GM08714 (cell line): ENCODE measurements around the gene AQP2.

Experiments used
- H3K4me3 ChIP-seq: fragments of 200-500 bp; sonication (Bioruptor generic); 2 replicates; pipeline ENCODE4 v1.5.1; 2014; ENCODE audit warnings: mild to moderate bottlenecking, low read length, inconsistent platforms
- ZNF274 ChIP-seq: IDR thresholded peaks from 2 replicates; pipeline ENCODE4 v1.6.1; 2012; ENCODE audit warnings: mild to moderate bottlenecking, low read depth, low read length

Gene AQP2

DNA sequence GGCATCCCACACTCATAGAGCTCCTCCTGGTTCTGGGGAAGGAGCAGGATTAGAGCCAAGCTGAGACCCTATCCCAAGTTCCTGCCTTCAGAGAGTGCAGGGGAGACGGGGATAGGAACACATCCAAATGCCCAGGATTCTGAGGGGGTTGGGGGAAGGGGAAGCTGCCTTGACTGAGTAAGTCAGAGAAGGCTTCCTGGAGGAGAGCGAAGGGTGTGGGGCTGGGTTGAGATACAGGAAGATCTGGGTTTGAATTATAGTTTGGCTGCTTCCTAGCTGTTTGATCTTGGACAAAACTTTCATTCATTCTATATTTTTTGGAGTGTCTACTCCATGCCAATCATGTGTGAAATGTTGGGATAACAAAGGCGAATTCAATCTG lies 8.0 kb upstream of the AQP2 start:
- TF ChIP-seq ZNF274: no peak
- no peak overlapping the region for H3K4me3 ChIP-seq

DNA sequence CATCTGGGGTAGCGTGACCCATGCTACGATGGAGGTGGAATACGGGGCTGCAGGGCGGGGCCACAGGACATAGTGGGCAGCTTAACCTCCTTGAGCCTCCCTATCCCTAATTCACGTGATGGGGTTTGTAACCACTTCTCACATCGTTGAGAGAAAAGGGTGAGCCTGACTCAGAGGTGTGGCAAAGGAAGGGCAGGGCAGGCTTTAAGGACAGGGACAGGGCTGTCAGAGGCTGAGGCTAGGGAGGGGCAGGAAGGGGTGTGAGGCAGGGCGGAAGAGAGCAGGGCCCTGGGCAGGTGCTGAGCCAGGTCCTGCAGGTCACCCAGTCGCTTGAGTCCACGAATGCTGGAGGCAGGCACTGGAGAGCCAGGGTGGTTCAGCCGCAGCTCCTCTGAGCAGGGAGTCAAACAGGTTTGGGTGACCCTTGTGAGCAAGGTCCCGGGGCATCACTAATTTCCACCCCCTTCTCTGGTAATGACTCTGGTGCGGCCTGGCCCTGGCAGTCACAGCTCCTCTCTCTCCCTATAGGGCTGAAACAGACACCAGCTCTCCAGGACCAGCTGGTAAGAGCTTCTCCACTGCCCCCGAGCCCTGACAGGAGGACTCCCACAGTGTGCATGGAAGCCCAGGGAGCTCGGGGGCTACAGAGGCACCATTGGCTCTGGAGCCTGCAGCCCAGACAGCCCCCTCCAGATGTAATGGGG lies 7.5 kb upstream of the AQP2 start:
- TF ChIP-seq ZNF274: no peak
- no peak overlapping the region for H3K4me3 ChIP-seq

DNA sequence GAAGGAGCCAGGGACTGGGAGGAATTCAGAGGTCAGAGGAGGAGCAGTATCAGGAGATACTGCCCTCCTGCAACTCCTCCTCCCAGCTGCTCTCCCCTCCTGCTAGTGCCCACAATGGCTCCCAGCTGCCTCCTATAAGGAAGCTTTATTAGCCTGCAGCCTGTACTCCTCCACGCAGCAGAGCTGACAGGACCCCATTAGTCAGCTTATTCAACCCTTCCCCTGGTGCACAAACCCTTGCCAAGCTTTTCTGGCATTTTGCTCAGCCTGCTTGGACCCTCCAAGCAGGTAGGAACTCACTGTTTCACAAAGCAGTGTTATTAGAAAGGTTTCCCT lies 6.9 kb upstream of the AQP2 start:
- no peak overlapping the region for H3K4me3 ChIP-seq
- TF ChIP-seq ZNF274: no peak

DNA sequence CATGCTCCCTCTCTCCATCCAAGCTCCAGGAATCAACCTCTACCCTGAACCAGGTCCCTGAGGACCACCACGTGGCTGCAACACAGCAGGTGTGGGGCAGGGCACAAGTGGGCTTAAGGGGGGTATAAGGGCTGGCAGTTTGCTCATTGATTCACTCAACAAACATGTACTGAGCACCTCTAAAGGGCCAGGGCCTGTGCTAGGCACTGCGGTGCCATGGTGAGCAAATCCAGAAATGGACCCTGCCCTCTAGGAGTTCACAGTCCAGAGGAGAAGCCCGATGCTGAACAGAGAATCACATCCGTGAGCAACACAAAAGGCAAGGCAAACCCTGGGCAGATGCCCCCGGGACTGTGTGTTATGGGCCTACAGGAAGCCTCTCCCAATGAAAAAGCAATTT lies 6.5 kb upstream of the AQP2 start:
- no peak overlapping the region for H3K4me3 ChIP-seq
- no peak for TF ChIP-seq ZNF274

DNA sequence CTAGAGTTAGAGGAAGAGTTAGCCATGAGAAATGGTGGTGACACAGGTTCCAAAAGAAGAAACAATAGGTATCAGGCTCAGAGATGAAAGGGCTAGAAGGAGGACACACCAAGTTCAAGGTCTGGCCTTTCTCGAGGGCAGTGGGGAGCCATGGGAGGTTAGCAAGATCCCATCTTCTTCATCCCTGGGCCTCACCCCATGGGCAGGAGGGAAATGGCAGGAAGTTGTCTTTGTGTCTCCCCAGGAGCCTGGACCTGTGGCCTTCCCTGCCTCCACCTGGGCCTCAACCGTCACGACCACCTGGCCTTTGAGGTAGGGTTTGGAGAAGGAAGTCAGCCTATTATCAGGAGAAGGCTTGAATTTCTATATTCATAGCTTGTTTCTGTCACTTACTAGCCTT lies 5.8 kb upstream of the AQP2 start:
- H3K4me3 ChIP-seq: no peak overlapping the region
- no peak for TF ChIP-seq ZNF274

DNA sequence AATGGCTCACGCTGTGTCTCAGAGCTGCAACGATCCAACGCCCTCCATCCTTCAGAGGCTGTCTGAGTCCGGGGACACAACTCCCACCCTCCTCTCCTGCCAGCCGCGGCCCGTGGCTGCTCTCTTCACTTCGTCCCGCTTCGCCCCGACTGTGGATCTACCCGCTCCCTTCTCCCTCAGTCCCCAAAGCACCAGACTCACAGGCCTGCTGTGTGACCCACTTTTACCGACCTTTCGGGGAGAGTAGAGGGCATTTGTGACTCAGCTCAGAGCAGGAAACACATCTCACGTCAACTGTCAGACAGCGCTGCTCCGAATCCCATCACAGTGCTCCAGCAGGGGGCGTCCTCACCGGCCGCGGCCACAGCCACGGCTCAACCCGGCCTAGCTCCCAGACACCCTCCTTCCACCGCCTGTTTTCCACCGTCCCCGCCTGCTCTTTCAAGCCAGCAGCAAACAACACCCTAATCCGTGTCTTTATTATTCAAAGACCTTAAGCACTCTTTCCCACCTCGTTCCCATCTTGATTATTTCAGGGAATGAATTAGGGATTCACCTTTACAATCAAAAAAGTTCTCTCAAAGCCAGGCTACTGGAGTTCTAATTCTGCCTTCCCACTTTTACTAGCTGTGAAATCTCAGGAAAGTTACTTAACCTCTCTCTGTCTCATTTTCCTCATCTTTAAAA lies 5.0 kb upstream of the AQP2 start:
- H3K4me3 ChIP-seq: no peak overlapping the region
- TF ChIP-seq ZNF274: no peak

DNA sequence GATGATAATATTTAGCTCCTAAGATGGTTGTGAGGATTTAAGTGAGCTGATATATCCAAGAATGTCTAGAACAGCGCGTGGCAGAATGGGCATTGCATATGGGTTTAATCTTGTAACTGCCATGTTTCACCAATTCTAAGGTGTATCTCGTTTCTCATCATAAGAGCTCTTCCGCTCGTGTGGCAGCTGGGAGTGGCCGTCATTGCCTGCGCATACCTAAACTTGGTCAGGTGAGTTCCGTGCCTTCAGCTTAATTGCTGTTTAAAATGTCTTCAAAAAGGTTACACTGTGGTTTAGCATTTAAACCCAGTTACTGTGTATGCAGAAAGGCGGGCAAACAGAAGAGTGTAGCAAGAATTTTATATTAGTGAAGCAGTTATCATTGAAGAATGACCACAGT lies 4.5 kb upstream of the AQP2 start:
- no peak overlapping the region for H3K4me3 ChIP-seq
- no peak for TF ChIP-seq ZNF274

DNA sequence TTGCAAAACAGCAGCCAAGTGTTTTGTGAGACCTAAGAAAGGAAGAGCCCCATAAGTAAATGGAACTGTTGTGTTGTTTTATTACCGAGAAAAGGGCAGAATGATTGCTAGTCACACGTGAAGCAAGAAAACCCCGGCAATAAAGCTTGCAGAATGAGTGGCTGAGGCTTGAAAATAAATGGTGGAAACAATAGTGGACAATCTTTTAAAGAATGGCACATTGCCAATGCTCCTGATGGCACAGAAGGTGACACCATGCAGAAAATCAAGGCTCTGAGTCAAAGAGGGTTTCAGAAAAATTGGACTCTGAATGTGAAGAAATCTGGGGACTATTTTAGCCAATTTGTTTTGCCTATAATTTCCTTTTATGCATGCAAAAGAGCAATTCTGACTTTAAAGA lies 4.0 kb upstream of the AQP2 start:
- TF ChIP-seq ZNF274: no peak

DNA sequence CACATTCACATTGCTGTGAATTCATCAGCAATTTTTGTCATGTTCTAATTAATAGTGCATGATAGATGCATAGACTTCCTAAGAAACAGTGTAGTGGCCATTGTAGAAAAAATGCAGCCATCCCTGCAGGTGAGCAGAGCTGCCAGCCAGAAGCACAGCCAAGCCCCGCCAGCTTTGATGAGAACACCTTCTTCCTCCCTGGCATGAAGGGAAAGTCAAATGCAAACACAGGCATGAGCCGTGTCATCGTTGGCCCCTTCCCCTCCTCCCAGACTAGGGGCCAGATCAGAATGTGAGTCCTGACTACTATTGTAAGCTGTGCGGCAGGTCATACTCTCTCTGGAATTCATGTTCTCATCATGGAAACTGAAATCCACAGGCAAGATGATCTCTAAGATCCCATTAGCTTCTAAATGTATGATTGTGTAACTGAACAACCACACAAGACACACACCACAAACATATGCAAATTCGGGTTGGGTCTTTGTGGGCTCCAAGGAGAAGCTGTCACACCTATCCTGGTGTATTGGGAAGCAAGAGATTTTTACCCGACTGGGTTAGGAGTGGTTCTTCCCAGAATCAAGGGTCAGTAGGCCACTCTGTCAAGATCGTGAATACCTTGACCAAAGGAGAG lies 2.8 kb upstream of the AQP2 start:
- TF ChIP-seq ZNF274: no peak
- no peak overlapping the region for H3K4me3 ChIP-seq

More for the DNA sequence above, 4.0 kb upstream of the AQP2 start:
- no peak overlapping the region for H3K4me3 ChIP-seq

DNA sequence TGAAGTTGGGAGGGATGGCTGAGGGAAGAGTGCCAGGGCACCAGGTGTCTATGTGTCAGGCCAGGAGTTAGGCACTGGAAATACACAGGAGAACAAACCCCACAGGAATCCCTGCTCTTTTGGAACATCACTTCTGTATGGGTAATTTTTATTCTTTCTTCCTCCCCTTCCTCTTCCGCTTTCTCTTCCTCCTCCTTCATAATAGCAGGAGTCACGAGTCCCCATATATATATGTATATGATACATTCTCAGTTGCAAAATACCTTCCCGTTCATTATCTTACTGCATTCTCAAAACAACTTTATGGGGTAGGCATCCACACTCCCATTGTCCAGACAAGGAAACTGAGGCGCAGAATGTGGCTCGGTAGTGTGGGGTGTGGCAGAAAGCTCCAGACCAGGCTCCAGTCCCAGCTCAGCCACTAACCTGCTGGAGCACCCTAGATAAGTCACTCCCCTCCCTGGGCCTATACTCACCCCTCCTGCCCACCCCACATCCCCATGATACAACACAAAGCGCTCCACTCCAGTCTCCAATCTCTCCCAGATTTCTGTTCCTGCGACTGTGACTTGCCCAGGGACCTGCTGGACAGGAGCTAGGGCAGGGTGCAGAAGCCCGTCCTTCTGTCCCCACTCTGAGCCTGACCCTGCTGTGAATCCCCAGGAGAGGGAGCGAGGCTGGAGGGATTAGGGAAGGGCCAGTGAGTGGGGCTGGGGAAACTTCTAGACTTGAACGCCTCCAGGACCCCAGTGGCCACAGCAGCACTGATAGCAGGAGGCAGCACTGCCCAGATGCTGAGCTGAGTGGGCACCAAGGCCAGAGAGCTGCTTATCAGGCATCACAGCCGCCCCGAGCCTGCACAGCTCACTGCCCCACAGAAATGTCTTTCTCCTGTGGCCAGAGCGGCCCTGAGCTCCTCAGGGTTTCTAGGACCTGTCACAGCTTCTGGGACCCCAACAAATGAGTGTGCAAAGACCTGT lies 1.4 kb upstream of the AQP2 start:
- TF ChIP-seq ZNF274: no peak
- no peak overlapping the region for H3K4me3 ChIP-seq

DNA sequence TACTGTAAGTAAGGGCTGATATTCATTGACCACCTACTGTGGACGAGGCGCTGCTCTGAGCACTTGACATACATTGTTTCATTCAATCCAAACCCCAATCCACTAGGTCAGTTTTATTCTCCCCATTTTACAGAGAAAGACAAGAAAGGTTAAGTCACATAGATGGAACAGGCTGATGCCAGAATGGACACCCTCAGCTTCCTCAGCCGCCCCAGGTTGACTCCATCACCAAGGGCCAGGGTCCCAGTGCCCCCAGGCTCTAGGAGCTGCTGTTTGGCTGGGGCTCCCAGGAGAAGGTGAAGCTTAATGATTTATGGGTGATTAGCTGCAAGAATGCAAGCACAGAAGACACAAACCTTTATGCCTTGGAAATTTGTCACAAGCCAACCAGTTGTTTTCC lies 671 bp upstream of the AQP2 start:
- TF ChIP-seq ZNF274: no peak
- no peak overlapping the region for H3K4me3 ChIP-seq

DNA sequence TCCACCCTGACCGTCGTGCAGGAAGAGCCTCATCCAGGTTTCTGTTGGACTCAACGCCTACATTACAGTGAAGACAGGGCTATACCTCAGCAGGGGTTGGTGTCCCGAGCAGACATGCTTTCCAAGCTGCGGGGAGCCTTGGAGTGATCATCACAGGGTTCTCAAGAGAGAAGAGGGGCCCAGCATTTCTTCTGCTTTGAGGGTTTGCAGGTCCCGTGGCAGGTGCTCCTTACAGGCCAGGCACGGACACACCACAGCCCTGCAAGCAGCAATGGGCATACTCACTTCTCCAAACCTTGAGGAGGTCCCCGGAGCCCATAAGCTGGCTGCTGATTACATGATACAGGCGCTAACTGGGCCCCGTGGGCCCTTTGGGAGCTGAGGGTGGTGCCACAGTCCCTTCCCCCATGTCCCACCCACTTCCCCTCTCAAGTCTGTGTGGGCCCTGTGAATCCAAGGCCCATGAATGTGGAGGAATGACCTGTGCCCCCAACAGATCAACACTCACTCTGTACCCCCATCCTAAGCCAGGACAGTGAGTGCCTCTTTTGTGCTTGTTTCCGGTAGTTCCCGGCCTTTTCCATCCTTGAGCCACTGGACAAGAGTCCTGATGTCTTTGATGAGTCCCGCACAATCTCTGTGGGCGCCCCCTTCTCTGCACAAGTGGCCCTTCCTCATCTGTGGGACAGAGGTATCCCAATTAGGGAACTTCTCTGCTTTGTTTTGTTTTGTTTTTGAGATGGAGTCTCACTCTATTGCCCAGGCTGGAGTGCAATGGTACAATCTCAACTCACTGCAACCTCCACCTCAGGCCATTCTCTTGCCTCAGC lies 1.1 kb downstream of the AQP2 start:
- no peak for TF ChIP-seq ZNF274
- H3K4me3 ChIP-seq: no peak overlapping the region

DNA sequence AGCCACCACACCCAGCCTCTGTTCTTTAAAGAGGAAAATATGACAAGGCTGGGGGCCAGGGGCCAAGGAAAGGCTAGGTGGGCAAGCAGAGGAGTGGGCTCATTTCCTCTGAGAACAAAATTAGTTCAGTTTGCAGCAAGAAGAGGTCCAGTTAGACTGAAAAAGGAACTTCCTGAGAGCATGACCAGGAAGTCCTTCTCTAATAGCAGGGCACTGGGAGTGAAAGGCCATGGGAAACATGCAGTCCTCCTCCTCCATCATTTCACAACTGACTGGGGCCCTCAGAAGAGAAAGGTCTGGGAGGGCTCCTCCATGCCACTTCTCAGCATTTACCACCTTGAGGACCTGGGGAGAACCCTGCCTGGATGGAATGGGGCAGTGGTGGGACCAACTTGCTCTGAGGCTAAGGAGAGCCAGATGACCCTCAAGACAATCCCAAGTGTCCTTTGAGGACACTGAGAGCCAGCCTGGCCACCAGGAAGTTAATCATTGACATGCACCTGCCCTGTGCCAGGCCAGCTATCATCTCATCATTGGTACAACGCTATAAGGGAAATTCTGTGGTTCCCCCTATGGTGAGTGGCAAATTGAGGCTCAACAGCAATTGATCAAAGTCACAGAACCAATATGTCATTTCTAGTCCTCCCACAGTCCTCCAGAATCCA lies 2.0 kb downstream of the AQP2 start:
- no peak for TF ChIP-seq ZNF274

More for the DNA sequence above, 2.0 kb downstream of the AQP2 start:
- no peak overlapping the region for H3K4me3 ChIP-seq
